NCI-H345 (cell line): ENCODE measurements around the gene SSTR5.
"Not testable (repeated sequence)": the region's sequence is repeated elsewhere in the genome, so short reads cannot be mapped to it uniquely, and the experiment has no call there.

Experiments used
- DNase-seq: peaks from one replicate; lab custom pipeline; 2025; lab: John Stamatoyannopoulos, UW

Gene SSTR5

DNA sequence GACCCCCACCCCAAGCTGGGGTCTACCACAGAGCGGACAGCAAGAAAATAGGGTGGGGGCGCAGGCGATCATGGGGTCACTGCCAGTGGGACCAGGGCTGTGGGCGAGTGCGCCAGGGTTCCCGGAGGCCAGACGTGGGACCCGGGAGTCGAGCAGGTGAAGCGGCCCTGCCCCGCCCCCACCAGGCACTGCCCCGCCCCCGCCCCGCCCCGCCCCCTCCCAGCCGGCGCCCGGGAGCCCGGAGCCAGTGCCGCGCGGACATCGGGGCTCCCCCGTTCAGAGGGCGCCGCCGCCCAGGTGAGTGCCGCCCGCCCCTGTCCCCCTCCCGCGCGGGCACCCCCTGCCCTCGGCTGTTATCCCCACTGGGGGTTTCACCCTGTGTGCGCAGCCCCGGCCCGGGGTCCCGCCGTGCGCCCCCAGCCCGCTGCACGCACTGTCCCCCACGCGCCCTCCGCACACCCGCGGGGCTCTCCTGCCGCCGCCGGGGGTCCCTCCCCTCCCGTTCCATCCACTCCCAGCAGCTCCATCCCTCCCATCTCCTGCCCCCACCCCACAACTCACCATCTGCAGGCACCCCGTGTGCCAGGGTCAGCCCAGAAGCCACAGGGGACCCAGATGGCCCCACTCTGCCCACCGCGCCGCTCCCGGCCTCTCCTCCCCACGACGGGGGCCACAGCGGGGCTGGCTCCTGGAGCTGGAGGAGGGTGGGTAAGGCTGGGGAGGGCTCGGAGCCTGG lies at the start of gene SSTR5:
SSTR5 (plus strand) TSS at position 222 of the 736 bp plus-strand sequence. CDS start 6,122 bp downstream, outside the sequence.
- DNase-seq = no peak

GRCh38 chr16:1024138-1024537 lies 48.4 kb upstream of the SSTR5 start:
- no peak for DNase-seq

GRCh38 chr16:1025183-1025809 lies 47.3 kb upstream of the SSTR5 start:
- not testable (repeated sequence) for DNase-seq

GRCh38 chr16:1026057-1026783 lies 46.3 kb upstream of the SSTR5 start:
- no peak for DNase-seq

DNA sequence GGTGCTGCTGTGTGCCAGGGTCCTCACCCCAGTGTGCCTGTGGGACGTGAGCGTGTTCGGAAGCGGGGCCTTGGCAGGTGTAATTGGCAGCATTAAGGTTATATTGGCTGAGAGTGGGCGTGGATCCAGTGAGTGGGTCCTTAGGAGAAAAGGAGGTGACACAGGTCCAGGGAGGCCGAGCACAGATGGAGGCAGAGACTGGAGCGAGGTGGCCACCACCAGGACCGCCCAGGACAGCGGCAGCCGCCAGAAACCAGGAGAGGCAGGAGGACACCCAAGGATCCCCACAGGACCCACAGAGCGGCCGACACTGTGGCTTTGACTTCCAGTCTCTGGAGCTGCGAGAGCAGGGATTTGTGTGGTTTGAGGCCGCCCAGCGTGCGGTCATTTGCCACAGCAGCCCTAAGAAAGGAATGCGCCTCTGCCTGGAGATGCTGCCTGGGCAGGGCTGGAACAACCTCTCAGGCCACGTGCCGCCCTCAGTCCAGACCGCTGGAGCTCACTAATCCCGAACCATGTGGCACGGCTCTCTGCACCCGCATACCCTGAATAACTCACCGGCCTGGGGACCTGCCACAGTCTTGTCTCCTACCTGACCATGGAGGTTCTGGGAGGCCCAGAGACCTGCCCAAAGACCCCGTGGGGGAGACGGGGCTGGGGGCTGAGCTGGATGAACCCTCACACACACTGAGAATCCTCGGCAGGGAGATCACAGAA lies 45.6 kb upstream of the SSTR5 start:
- no peak for DNase-seq

GRCh38 chr16:1027501-1027815 lies 45.1 kb upstream of the SSTR5 start:
- no peak for DNase-seq

GRCh38 chr16:1028056-1028455 lies 44.5 kb upstream of the SSTR5 start:
- DNase-seq = no peak

- no peak for DNase-seq
Measured at GRCh38 chr16:1028524-1029258, 43.9 kb upstream of the SSTR5 start.

- DNase-seq = no peak
Measured at GRCh38 chr16:1029259-1029545, 43.3 kb upstream of the SSTR5 start.

GRCh38 chr16:1030473-1030901 lies 42.1 kb upstream of the SSTR5 start:
- peak; percentile 12 for DNase-seq

- DNase-seq = no peak
Measured at GRCh38 chr16:1031666-1032065, 40.9 kb upstream of the SSTR5 start.

DNA sequence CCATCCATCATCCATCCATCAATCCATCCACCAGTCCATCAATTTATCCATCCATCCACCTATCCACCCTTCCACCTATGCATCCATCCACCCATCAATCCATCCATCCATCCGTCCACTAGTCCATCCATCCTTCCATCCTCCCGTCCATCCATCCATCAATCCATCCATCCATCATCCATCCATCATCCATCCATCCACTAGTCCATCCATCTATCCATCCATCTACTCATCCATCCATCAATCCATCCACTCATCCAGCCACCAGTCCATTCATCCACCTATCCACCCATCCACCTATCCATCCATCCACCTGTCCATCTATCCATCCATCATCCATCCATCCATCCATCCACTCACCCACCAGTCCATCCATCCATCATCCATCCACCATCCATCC lies 39.9 kb upstream of the SSTR5 start:
- no peak for DNase-seq

DNA sequence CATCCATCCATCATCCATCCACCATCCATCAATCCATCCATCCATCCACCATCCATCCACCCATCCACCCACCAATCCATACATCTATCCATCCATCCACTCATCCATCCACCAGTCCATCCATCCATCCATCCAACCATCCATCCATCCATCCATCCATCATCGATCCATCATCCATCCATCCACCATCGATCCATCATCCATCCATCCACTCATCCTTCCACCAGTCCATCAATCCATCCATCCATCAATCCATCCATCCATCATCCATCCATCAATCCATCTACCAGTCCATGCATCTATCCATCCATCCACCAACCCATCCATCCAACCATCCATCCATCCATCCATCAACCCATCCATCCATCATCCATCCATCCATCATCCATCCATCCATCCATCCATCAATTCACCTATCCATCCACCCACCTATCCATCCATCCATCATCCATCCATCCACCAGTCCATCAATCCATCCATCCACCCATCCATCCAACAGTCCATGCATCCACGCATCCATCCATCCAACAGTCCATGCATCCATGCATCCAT lies 39.3 kb upstream of the SSTR5 start:
- DNase-seq = no peak

GRCh38 chr16:1034230-1035065 lies 38.1 kb upstream of the SSTR5 start:
- no peak for DNase-seq

- DNase-seq = no peak
Measured at GRCh38 chr16:1035066-1035415, 37.5 kb upstream of the SSTR5 start.

GRCh38 chr16:1036166-1036565 lies 36.4 kb upstream of the SSTR5 start:
- no peak for DNase-seq

DNA sequence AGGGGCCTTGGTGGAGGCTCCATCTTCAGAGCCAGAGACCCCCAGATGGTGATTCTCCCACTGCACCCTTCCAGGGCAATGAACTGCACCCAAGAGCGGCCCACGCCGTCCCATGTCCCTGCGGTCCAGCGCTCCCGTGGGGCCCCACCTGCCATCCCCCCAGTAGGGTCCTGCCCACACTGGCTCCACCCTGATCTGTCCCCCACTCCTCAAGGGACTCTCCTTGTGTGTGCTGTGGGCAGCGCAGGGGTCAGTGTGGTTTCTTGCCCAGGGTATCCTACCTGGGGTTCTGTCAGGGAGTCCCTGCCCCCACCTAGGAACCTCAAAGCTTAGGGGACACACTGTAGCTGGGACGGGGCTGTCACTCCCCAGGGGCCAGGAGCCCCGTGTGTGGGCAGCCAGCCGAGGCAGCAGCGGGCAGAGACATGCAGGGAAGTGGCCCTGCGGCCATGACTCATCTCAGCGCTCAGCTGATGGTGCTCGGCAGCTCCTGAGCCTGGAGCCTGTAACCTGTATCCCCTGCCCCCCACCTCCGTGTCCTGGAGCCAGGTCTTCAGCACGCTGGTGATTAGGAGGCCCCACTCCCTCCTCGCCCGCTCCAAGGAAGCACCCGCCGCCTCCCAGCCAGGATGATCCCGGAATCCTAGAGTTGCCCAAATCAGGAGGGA lies 35.7 kb upstream of the SSTR5 start:
- no peak for DNase-seq

- DNase-seq = no peak
Measured at GRCh38 chr16:1037394-1038257, 34.9 kb upstream of the SSTR5 start.

GRCh38 chr16:1038932-1039331 lies 33.6 kb upstream of the SSTR5 start:
- DNase-seq = no peak
